Adrenal gland (tissue), 12 donors: ENCODE data around the gene WDR45B. TPM values are rescaled to one million over a fixed set of nuclear protein-coding genes. Genes with fewer than 3 reads are reported as not detected.
A peak's percentile ranks its signal among the peaks of the same experiment; 100 is the strongest.

ENCODE experiments used
- DNase-seq, 7 donors: peaks; one replicate each; pipeline ENCODE4 v3.0.0-alpha.2; 2019 to 2020
- H3K27ac ChIP-seq, 5 donors: fragments of 200-600 bp; sonication (generic) in 4 of 5; 1 replicate in 3 of 5; 2 replicates in 2 of 5; pipeline versions ENCODE4 v1.5.1 to v1.8.0; 2016 to 2020; ENCODE audit warnings: mild to moderate bottlenecking in 1 of 5
- H3K27me3 ChIP-seq: fragments of 200-600 bp; 2 replicates; pipeline ENCODE4 v1.8.0; 2021
- H3K36me3 ChIP-seq, 2 donors: fragments of 200-600 bp; replicated peaks in 1 of 2; 1 replicate in 1 of 2; 2 replicates in 1 of 2; pipeline versions ENCODE4 v1.5.1 to v1.8.0; 2018 to 2022
- H3K4me1 ChIP-seq, 2 donors: fragments of 200-600 bp; replicated peaks in 1 of 2; 1 replicate in 1 of 2; 2 replicates in 1 of 2; pipeline versions ENCODE4 v1.5.1 to v1.8.0; 2018 to 2021
- H3K4me3 ChIP-seq, 4 donors: fragments of 200-600 bp; sonication (generic) in 3 of 4; one replicate each; pipeline ENCODE4 v1.5.1; 2016 to 2018
- H3K9me3 ChIP-seq, 3 donors: fragments of 200-600 bp; sonication (generic) in 1 of 3; replicated peaks in 1 of 3; 1 replicate in 2 of 3; 2 replicates in 1 of 3; pipeline versions ENCODE4 v1.5.1 to v1.8.0; 2016 to 2021
- POLR2A ChIP-seq, 2 donors: fragments of 450-650 bp; IDR thresholded peaks; one replicate each; pipeline ENCODE4 v1.6.1; 2017; ENCODE audit warnings: antibody characterized with exemption in 2 of 2, mild to moderate bottlenecking in 2 of 2, moderate library complexity in 1 of 2
- WGBS, 4 donors: extraction: QIAGEN DNeasy Blood & Tissue Kit in 2 of 4; methylation state at CpG; one replicate each; pipeline versions ENCODE4 v1.1.5 to v1.1.7; 2013 to 2017; 5-methylcytosine and 5-hydroxymethylcytosine counted together
- intact Hi-C, 2 donors: fragments of 100-400 bp; cut with DNase I; formaldehyde crosslinking; loops; one replicate each; pipeline versions ENCODE4 v1.14.1 to v1.15.0; 2022 to 2023
- polyA plus RNA-seq, 3 donors: library from polyadenylated mRNA; stranded (reverse); fragments of 200-250 nt in 2 of 3; fragments of 350-450 nt in 1 of 3; fragmentation: Illumina TruSeq in 1 of 3; extraction: RNeasy Lipid Tissue Mini Kit (QIAGEN cat#74804) in 1 of 3; gene quantifications; one replicate each; pipeline ENCODE4 v1.2.3, GENCODE V29; 2013 to 2014
- total RNA-seq, 9 donors: library from RNA; depleted of rRNA in 4 of 9; stranded (reverse); fragments of >200 nt in 4 of 9; fragments of 120-200 nt in 1 of 9; fragmentation: NEBNext Ultra II Directional in 1 of 9; extraction: Animal tissue kit (Norgen Biotek cat#: 25700) in 1 of 9; gene quantifications; one replicate each; pipeline versions ENCODE4 v1.1.0 to v1.2.4, GENCODE V29; 2013 to 2023
- TF ChIP-seq, protein P1 (sequence below), 6 experiments: fragments of 450-650 bp in 4 of 6; fragments of 200-600 bp in 2 of 6; sonication (generic) in 1 of 6; IDR thresholded peaks; 1 replicate in 5 of 6; 2 replicates in 1 of 6; pipeline versions ENCODE4 v1.5.1 to v1.8.0; 2016 to 2021; ENCODE audit warnings: antibody characterized with exemption in 6 of 6, mild to moderate bottlenecking in 2 of 6, moderate library complexity in 1 of 6
- donor health status: healthy with polysubstance abuse.
- donor health status: Bipolar disorder and iron deficiency.
- donor health status: DM: yes; HTN: yes; CAD: no.
- donor health status: DM: no; HTN: no; CAD: no.
- donor health status: DM: no; HTN: no; CAD: no.
- donor health status: DM: yes; HTN: yes; CAD: no.

The WDR45B gene
- total and polyA plus RNA-seq, 12 donors = 48.6 to 104 (median 73.3) TPM

DNA sequence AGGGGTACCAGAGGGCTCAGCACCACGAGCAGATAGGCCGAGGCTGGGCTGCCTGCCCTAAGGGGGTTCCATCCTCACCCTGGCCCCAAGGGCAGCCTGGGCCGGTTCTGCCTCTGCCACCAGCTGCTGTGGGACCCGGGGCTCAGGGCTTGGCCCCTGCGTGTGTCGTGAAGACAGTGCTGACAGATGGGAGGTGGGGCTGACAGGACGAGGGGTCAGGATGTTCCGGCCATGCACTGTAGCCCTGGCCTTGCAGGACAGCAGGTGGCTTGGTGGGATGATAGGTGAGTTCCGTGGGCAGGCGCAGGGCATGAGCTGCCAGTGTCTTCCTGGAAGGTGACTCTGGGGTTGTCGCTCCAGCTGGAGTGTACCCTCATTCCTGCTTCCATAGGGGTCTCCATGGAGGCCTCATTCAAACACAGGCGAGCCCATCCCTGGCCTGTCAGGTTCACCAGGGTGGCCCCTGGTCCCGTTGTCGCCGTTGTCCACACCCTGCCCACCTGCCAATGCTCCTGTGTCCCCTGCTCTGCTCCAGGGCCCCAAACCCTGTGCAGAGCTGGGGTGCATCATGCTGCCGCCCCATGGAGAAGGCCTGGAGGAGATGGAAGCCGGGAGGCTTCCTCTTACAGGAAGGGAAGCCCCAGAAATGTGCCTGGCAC is 57.2 kb downstream of the WDR45B start:
- no peaks in the 10 kb centered on the region for H3K9me3 ChIP-seq
- H3K27ac ChIP-seq = peak overlapping the region in 3 of 5 donors; percentile 53 to 98 (median 95)
- no peak for TF ChIP-seq POLR2A (IDR thresholded peaks at IDR 0.05)
- TF ChIP-seq, protein P1, sequence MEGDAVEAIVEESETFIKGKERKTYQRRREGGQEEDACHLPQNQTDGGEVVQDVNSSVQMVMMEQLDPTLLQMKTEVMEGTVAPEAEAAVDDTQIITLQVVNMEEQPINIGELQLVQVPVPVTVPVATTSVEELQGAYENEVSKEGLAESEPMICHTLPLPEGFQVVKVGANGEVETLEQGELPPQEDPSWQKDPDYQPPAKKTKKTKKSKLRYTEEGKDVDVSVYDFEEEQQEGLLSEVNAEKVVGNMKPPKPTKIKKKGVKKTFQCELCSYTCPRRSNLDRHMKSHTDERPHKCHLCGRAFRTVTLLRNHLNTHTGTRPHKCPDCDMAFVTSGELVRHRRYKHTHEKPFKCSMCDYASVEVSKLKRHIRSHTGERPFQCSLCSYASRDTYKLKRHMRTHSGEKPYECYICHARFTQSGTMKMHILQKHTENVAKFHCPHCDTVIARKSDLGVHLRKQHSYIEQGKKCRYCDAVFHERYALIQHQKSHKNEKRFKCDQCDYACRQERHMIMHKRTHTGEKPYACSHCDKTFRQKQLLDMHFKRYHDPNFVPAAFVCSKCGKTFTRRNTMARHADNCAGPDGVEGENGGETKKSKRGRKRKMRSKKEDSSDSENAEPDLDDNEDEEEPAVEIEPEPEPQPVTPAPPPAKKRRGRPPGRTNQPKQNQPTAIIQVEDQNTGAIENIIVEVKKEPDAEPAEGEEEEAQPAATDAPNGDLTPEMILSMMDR (IDR thresholded peaks at IDR 0.05) = no peak
- H3K4me1 ChIP-seq = peaks cover 13 to 31% of the 10 kb centered on the region in 2 donors
- 73 to 84% (median 77%) methylated on average over 4 to 17 of the region's 17 CpGs for WGBS, 4 donors
- no peak for DNase-seq
- no peak overlapping the region for H3K4me3 ChIP-seq
- intact Hi-C loops = no loop called here
- H3K27me3 ChIP-seq = no peaks in the 10 kb centered on the region
- peaks cover 0 to 27% of the 10 kb centered on the region in 2 donors for H3K36me3 ChIP-seq

GRCh38 chr17:82590216-82590615 is 58.0 kb downstream of the WDR45B start:
- DNase-seq = no peak
- Histone ChIP-seq H3K27me3 (no peaks in the 10 kb centered on the region), H3K27ac (peak overlapping the region in 1 of 5 donors; percentile 57), H3K4me1 (peaks cover 13 to 31% of the 10 kb centered on the region in 2 donors), H3K36me3 (peaks cover 0 to 27% of the 10 kb centered on the region in 2 donors), H3K9me3 (no peaks in the 10 kb centered on the region), H3K4me3 (no peak overlapping the region)
- WGBS, 4 donors = 87 to 91% (median 89%) methylated on average over 6 of the region's 6 CpGs
- intact Hi-C loops = no loop called here
- TF ChIP-seq, protein P1 (IDR thresholded peaks at IDR 0.05) = no peak
- TF ChIP-seq POLR2A (IDR thresholded peaks at IDR 0.05) = no peak

DNA sequence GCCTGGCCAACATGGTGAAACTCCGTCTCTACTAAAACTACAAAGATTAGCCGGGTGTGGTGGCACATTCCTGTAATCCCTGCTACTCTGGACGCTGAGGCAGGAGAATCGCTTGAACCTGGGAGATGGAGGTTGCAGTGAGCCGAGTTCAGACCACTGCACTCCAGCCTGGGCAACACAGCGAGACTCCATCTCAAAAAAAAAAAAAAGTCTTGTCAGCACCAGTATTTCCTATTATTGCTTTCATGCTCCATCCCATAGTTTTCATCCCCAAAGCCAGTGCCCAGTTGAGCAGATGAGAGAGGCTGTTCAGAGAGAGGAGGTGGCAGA is 58.4 kb downstream of the WDR45B start:
- no peaks in the 10 kb centered on the region for H3K27me3 ChIP-seq
- 87 to 93% (median 92%) methylated on average over 6 of the region's 6 CpGs for whole genome bisulfite sequencing, 4 donors
- H3K27ac ChIP-seq = peak overlapping the region in 2 of 5 donors; percentile 57 to 58
- H3K4me1 ChIP-seq = peaks cover 13 to 31% of the 10 kb centered on the region in 2 donors
- no peaks in the 10 kb centered on the region for H3K9me3 ChIP-seq
- peaks cover 0 to 25% of the 10 kb centered on the region in 2 donors for H3K36me3 ChIP-seq
- TF ChIP-seq POLR2A (IDR thresholded peaks at IDR 0.05) = no peak
- no peak overlapping the region for H3K4me3 ChIP-seq
- intact Hi-C loops = no loop called here
- DNase-seq = no peak

GRCh38 chr17:82588266-82589175 is 59.7 kb downstream of the WDR45B start:
- H3K4me1 ChIP-seq = peaks cover 6 to 25% of the 10 kb centered on the region in 2 donors
- DNase-seq = no peak
- H3K27me3 ChIP-seq = no peaks in the 10 kb centered on the region
- intact Hi-C loops = no loop called here
- H3K27ac ChIP-seq = peak overlapping the region in 2 of 5 donors; percentile 41 to 52
- no peaks in the 10 kb centered on the region for H3K9me3 ChIP-seq
- peaks cover 0 to 34% of the 10 kb centered on the region in 2 donors for H3K36me3 ChIP-seq
- H3K4me3 ChIP-seq = no peak overlapping the region
- TF ChIP-seq, protein P1 (IDR thresholded peaks at IDR 0.05) = no peak
- TF ChIP-seq POLR2A (IDR thresholded peaks at IDR 0.05) = no peak
- WGBS, 4 donors = 86 to 94% (median 92%) methylated on average over 21 to 27 of the region's 27 CpGs
